ENCODE results near the gene CHCHD3. TPM values are rescaled to one million over a fixed set of nuclear protein-coding genes. Genes with fewer than 3 reads are reported as not detected.

CHCHD3 gene
- total RNA-seq, 1 donor from 2014 or later = 75.5 TPM

- no peak for DNase-seq (ENCODE audit: low read depth)
- TF ChIP-seq, protein P1, sequence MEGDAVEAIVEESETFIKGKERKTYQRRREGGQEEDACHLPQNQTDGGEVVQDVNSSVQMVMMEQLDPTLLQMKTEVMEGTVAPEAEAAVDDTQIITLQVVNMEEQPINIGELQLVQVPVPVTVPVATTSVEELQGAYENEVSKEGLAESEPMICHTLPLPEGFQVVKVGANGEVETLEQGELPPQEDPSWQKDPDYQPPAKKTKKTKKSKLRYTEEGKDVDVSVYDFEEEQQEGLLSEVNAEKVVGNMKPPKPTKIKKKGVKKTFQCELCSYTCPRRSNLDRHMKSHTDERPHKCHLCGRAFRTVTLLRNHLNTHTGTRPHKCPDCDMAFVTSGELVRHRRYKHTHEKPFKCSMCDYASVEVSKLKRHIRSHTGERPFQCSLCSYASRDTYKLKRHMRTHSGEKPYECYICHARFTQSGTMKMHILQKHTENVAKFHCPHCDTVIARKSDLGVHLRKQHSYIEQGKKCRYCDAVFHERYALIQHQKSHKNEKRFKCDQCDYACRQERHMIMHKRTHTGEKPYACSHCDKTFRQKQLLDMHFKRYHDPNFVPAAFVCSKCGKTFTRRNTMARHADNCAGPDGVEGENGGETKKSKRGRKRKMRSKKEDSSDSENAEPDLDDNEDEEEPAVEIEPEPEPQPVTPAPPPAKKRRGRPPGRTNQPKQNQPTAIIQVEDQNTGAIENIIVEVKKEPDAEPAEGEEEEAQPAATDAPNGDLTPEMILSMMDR (conservative IDR thresholded peaks at IDR 0.05; ENCODE audit: low read depth, low read length) = no peak
- H3K4me3 ChIP-seq (ENCODE audit: low read depth, low read length) = no peak overlapping the region
Observed at GRCh38 chr7:132767378-132767777, 314.5 kb downstream of the CHCHD3 start.

DNA sequence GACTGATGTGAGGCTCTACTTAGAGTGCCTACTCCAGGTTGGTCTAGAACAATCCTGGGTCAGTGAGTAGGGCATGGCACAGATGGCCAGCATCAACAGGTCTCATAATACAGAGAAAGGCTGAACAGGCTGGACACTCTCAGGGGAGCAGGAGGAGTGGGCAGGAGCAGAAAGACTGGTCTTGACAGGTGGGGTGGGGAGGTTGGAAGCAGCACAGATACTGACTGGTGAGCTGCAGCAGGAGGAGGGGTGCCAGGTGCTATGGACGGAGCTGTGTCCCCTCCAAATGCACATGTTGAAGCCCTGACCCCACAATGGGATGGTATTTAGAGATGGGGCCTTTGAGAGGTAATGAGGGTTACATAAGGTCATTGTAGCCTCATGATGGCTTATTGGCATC lies 315.2 kb downstream of the CHCHD3 start:
- no peak overlapping the region for H3K4me3 ChIP-seq (ENCODE audit: low read depth, low read length)
- TF ChIP-seq, protein P1 (conservative IDR thresholded peaks at IDR 0.05; ENCODE audit: low read depth, low read length) = no peak
- no peak for DNase-seq (ENCODE audit: low read depth)

- DNase-seq (ENCODE audit: low read depth) = no peak
- no peak overlapping the region for H3K4me3 ChIP-seq (ENCODE audit: low read depth, low read length)
- TF ChIP-seq, protein P1 (conservative IDR thresholded peaks at IDR 0.05; ENCODE audit: low read depth, low read length) = no peak
Observed at GRCh38 chr7:132765861-132766260, 316.0 kb downstream of the CHCHD3 start.

DNA sequence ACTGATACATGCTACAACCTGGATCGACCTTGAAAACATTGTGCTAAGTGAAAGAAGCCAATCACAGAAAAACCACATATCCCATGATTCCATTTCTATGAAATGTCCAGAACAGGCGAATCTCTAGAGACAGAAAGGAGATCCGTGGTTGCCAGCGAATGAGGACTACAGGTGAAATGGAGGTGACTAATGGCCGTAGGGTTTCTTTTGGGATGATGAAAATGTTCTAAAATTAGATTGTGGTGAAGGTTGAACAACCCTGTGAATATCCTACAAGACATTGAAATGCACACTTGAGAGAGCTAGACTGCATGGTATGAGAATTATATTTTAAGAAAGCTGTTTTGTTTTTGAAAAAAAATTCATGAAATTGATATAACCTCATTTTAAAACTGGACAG lies 317.1 kb downstream of the CHCHD3 start:
- TF ChIP-seq, protein P1 (conservative IDR thresholded peaks at IDR 0.05; ENCODE audit: low read depth, low read length) = no peak
- H3K4me3 ChIP-seq (ENCODE audit: low read depth, low read length) = no peak overlapping the region
- no peak for DNase-seq (ENCODE audit: low read depth)

DNA sequence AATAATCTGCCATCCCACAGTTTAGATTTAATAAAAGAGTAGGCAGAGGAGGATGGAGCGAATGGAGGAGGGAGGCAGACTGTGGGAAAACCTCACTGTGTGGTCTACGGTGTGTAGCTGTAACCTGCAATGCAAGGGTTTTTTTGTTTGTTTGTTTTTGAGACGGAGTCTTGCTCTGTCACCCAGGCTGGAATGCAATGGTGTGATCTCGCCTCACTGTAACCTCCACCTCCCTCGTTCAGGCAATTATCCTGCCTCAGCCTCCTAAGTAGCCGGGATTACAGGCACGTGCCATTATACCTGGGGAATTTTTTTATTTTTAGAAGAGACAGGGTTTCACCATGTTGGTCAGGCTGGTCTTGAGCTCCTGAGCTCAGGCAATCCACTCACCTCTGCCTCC lies 321.0 kb downstream of the CHCHD3 start:
- TF ChIP-seq, protein P1 (conservative IDR thresholded peaks at IDR 0.05; ENCODE audit: low read depth, low read length) = no peak
- no peak for DNase-seq (ENCODE audit: low read depth)
- no peak overlapping the region for H3K4me3 ChIP-seq (ENCODE audit: low read depth, low read length)

- TF ChIP-seq, protein P1 (conservative IDR thresholded peaks at IDR 0.05; ENCODE audit: low read depth, low read length) = no peak
- no peak overlapping the region for H3K4me3 ChIP-seq (ENCODE audit: low read depth, low read length)
- no peak for DNase-seq (ENCODE audit: low read depth)
Observed at GRCh38 chr7:132760244-132760623, 321.7 kb downstream of the CHCHD3 start.

GRCh38 chr7:132759482-132760243 lies 322.2 kb downstream of the CHCHD3 start:
- no peak overlapping the region for H3K4me3 ChIP-seq (ENCODE audit: low read depth, low read length)
- DNase-seq (ENCODE audit: low read depth) = no peak
- TF ChIP-seq, protein P1 (conservative IDR thresholded peaks at IDR 0.05; ENCODE audit: low read depth, low read length) = no peak
